Mucosa of rectum (tissue), 2 donors: ENCODE measurements around the gene SKIC8.

Experiments used
- H3K27ac ChIP-seq, 2 donors: one replicate each; pipeline ENCODE4 v1.7.0; 2013; ENCODE audit warnings: inconsistent platforms in 2 of 2, low read depth in 2 of 2, low read length in 2 of 2
- H3K27me3 ChIP-seq, 2 donors: one replicate each; pipeline ENCODE4 v1.7.0; 2013; ENCODE audit warnings: low read length in 2 of 2; ENCODE audit not compliant: control insufficient read depth in 2 of 2, insufficient read depth in 2 of 2
- H3K36me3 ChIP-seq, 2 donors: one replicate each; pipeline ENCODE4 v1.7.0; 2013; ENCODE audit warnings: low read length in 2 of 2; ENCODE audit not compliant: control insufficient read depth in 2 of 2, insufficient read depth in 2 of 2
- H3K4me1 ChIP-seq, 2 donors: one replicate each; pipeline ENCODE4 v1.7.0; 2013; ENCODE audit warnings: low read length in 2 of 2, mild to moderate bottlenecking in 1 of 2; ENCODE audit not compliant: control insufficient read depth in 2 of 2, insufficient read depth in 2 of 2
- H3K4me3 ChIP-seq, 2 donors: one replicate each; pipeline ENCODE4 v1.7.0; 2013; ENCODE audit warnings: low read length in 2 of 2
- H3K9ac ChIP-seq, 2 donors: one replicate each; pipeline ENCODE4 v1.7.0; 2013; ENCODE audit warnings: low read length in 2 of 2, low read depth in 1 of 2, mild to moderate bottlenecking in 1 of 2
- H3K9me3 ChIP-seq, 2 donors: one replicate each; pipeline ENCODE4 v1.7.0; 2013; ENCODE audit warnings: low read length in 2 of 2; ENCODE audit not compliant: control insufficient read depth in 2 of 2
- donor health status: healthy.
- donor health status: Normal muscosa, but diverticular disease.

SKIC8 gene

DNA sequence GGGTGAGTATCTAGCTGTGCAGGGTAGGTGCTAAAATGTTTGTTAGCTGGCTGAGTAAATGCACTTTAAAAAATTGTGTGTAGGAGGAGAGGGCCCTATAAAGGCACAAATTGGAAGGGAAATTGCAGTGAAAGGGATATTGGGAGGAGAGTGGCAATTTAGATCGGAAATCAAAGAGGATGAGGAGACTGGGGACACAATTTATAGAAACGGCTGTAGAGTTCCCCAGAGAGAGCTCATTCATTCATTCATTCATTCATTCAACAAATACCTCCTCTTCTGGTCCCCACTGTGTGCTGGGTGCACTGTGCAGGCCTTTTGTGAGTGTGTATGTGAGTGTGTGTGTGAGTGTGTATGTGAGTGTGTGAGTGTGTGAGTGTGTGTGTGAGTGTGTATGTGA lies 32.6 kb downstream of the SKIC8 start:
- Histone ChIP-seq H3K36me3 (peaks cover 4 to 7% of the 10 kb centered on the region in 2 donors), H3K9me3 (no peaks in the 10 kb centered on the region), H3K4me1 (peaks cover 8 to 16% of the 10 kb centered on the region in 2 donors), H3K4me3 (no peak overlapping the region), H3K27ac (no peak overlapping the region), H3K9ac (no peak overlapping the region), H3K27me3 (no peaks in the 10 kb centered on the region)

DNA sequence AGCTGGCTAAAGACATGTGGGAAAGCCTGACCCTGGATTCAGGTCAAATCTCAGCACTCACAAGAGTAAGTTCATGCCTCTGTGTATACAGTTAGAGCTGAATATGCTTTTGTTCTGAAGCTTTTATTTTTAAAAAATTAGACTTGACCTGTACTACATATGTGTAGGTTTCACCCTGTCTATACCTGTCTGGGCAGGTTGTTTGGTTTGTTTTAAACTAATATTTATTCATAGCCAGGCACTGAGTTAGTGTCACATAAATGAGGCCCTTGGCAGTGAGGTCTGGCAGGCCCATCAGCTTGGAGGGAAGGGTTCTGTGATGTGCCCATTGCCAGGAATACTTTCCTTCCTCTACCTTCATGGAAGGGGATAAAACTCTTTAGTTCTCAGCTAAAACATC lies 33.2 kb downstream of the SKIC8 start:
- Histone ChIP-seq H3K9ac (no peak overlapping the region), H3K4me1 (peaks cover 8 to 17% of the 10 kb centered on the region in 2 donors), H3K4me3 (no peak overlapping the region), H3K27me3 (no peaks in the 10 kb centered on the region), H3K9me3 (no peaks in the 10 kb centered on the region), H3K36me3 (peaks cover 4 to 6% of the 10 kb centered on the region in 2 donors), H3K27ac (no peak overlapping the region)

DNA sequence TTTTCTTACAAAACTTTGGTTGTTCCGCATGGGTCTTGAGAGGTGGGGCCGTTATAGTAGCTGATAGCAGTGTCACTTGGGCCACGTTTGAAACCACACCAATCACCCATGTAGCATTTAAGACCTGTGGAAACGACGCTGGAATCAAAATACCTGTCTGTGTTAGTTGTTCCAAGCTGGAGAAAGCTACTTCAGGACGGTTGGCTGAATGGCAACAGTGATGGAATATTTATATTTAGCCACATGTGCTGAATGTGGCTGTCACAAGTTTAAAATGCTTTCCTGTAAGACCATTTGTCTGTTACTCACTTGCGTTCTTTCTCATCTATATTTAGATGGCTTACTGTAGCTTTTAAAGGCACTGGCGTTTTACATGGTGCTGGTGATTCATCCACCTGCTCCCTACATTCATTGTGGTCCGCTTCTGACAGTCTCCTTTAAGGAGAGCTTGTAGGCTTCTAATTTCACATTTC lies 33.6 kb downstream of the SKIC8 start:
- Histone ChIP-seq H3K36me3 (peaks cover 0 to 6% of the 10 kb centered on the region in 2 donors), H3K27me3 (no peaks in the 10 kb centered on the region), H3K9me3 (no peaks in the 10 kb centered on the region), H3K4me3 (peak overlapping the region in 1 of 2 donors; percentile 67), H3K27ac (no peak overlapping the region), H3K4me1 (peaks cover 8 to 20% of the 10 kb centered on the region in 2 donors), H3K9ac (peak overlapping the region in 1 of 2 donors; percentile 81)

DNA sequence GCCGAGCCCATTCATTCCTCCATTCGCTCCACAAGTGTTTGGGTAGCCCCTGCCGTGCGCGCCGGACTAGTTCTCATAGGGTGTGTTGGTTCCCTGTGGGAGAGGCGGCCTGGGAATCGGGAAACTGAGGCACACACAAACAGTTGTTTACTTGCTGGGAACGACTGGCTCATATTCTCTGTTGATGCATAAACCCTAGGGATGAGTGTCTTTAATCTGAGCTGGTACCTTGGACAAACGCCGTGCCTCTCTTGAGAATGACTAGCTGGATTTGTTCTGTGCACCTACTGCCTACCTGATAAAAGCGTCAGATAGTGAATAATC lies 34.3 kb downstream of the SKIC8 start:
- Histone ChIP-seq H3K9ac (peak overlapping the region; percentile 77 to 81), H3K36me3 (peaks cover 0 to 6% of the 10 kb centered on the region in 2 donors), H3K4me3 (peak overlapping the region; percentile 67 to 81)

DNA sequence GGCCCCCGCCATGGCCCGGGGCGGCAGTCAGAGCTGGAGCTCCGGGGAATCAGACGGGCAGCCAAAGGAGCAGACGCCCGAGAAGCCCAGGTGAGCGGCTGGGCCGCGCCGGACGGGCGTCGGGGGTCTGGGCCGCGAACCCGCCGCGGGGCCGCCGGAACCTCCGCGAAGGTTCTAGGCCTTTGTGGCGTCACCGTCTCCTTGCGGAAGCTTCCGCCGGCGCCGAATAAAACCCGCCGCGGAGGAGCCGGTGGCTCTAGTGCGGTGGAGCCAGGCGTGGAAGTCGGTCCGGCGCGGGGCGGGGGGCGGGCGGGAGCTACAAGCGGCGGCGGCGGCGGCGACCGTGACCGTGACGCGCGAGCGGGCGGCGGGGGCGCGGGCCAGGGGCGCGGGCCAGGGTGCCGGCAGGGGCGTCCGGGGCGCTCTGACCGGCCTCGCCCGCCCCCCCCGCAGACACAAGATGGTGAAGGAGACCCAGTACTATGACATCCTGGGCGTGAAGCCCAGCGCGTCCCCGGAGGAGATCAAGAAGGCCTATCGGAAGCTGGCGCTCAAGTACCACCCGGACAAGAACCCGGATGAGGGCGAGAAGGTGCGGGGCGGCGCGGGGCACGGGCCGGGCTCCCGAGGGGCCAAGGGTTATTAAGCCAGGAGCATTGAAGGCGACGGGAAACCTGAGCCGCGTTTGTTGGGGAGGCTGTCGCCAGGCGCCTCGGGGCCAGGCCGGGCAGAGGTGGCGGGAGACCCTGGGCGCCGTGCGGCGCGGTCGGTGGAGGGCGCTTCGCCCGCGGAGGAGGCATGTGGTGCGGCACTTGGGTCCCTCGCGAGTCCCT lies 34.9 kb downstream of the SKIC8 start, which contains the start of gene DNAJA4:
Gene DNAJA4, plus strand, starts transcription at position 259 of the 833 bp plus-strand sequence. Its CDS starts 202 bp downstream, at position 461.
- no peaks in the 10 kb centered on the region for H3K27me3 ChIP-seq
- H3K9ac ChIP-seq, result peak within 1 kb of the TSS; percentile 77 to 89
- peak within 1 kb of the TSS; percentile 79 to 83 for H3K27ac ChIP-seq
- no peaks in the 10 kb centered on the region for H3K9me3 ChIP-seq
- H3K4me1 ChIP-seq, result peaks cover 8 to 20% of the 10 kb centered on the region in 2 donors
- H3K36me3 ChIP-seq, result peaks cover 0 to 6% of the 10 kb centered on the region in 2 donors
- peak within 1 kb of the TSS; percentile 67 to 81 for H3K4me3 ChIP-seq

More for the DNA sequence above, 34.3 kb downstream of the SKIC8 start:
- peaks cover 8 to 20% of the 10 kb centered on the region in 2 donors for H3K4me1 ChIP-seq
- no peaks in the 10 kb centered on the region for H3K27me3 ChIP-seq
- H3K9me3 ChIP-seq, result no peaks in the 10 kb centered on the region
- peak overlapping the region; percentile 48 to 83 for H3K27ac ChIP-seq

DNA sequence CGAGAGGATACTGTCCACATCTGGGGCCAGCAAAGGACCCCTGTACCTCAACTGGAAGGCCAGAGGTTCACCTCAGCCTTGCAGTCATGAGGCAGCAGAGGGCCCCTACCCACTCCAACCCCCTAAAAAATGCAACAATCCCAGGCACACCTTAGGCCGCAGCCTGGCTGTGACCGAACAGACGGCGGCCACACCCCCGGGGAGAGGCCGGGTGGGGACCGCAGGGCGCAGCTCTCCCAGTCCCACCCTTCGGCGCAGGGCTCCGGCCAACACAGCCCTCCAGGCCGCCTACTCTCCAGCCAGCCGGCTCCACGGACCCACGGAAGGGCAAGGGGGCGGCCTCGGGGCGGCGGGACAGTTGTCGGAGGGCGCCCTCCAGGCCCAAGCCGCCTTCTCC lies 35.5 kb downstream of the SKIC8 start:
- Histone ChIP-seq H3K36me3 (peaks cover 0 to 4% of the 10 kb centered on the region in 2 donors), H3K9me3 (no peaks in the 10 kb centered on the region), H3K4me1 (peaks cover 8 to 20% of the 10 kb centered on the region in 2 donors), H3K9ac (peak overlapping the region; percentile 68 to 89), H3K27me3 (no peaks in the 10 kb centered on the region), H3K4me3 (peak overlapping the region; percentile 48 to 81), H3K27ac (peak overlapping the region; percentile 79 to 83)

DNA sequence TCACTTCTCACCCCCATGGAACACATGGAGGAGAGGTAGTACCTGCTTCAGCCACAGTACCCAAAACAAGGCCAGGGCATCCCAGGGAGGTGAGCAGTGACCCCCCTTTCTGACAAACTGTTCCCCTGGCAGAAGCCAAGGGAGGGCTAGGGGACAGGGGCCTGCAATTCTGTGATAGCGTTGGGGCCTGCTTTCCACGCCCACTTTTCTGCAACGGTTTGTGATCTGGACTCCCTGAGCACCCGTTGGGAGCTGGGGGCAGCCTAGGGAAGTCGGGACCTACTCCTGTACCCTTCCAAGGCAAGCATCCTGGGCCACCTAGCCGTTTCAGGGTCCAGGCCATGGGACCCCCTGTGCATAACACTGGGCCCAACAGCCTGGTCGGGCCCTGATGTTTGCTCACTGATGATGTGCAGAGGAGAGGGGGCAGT lies 36.0 kb downstream of the SKIC8 start:
- Histone ChIP-seq H3K4me3 (no peak overlapping the region), H3K9me3 (no peaks in the 10 kb centered on the region), H3K9ac (peak overlapping the region in 1 of 2 donors; percentile 89), H3K27ac (peak overlapping the region in 1 of 2 donors; percentile 79), H3K27me3 (no peaks in the 10 kb centered on the region), H3K4me1 (peaks cover 8 to 20% of the 10 kb centered on the region in 2 donors), H3K36me3 (no peaks in the 10 kb centered on the region)

DNA sequence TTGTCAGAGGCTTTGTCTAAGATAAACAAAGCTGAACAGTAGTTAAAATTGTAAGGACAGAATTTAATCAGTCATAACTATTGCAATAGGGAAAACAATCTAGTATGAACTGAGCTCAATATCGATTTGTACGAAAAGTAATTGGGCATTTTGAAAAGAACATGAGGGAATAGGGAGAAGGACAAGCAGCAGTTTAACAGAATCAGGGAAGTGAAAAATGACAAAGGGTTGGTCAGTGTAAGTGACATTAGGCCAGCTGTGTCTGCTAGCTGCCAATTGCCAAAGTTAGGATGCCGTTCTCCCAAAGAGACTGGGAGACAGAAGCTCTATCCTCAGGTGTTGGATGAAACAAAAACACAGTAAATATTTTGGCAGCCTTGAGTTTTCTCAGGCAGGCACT lies 38.3 kb downstream of the SKIC8 start:
- Histone ChIP-seq H3K36me3 (no peaks in the 10 kb centered on the region), H3K27me3 (no peaks in the 10 kb centered on the region), H3K9me3 (no peaks in the 10 kb centered on the region), H3K9ac (no peak overlapping the region), H3K27ac (no peak overlapping the region), H3K4me1 (peaks cover 8 to 20% of the 10 kb centered on the region in 2 donors), H3K4me3 (no peak overlapping the region)

DNA sequence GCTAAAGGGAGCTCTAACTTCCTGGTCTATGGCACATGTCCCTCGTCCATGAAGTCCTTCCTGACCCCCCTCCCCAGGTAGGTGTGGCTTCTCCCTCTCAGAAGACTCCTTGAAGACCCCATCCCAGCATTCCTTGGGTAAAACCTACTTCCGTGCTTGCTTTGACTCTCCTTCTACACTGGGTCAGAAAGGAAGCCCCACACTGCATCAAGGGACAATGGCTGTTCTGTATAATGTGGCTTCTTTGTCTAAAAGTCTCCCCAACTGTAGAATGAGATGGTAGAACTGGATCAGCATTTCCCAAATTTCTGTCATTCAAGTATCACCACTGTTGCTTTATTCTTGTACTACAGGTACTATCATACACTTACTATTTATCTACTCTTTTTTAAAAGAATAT lies 38.9 kb downstream of the SKIC8 start:
- Histone ChIP-seq H3K4me3 (no peak overlapping the region), H3K27me3 (no peaks in the 10 kb centered on the region), H3K36me3 (no peaks in the 10 kb centered on the region), H3K9me3 (no peaks in the 10 kb centered on the region), H3K9ac (no peak overlapping the region), H3K4me1 (peaks cover 5 to 18% of the 10 kb centered on the region in 2 donors), H3K27ac (no peak overlapping the region)

DNA sequence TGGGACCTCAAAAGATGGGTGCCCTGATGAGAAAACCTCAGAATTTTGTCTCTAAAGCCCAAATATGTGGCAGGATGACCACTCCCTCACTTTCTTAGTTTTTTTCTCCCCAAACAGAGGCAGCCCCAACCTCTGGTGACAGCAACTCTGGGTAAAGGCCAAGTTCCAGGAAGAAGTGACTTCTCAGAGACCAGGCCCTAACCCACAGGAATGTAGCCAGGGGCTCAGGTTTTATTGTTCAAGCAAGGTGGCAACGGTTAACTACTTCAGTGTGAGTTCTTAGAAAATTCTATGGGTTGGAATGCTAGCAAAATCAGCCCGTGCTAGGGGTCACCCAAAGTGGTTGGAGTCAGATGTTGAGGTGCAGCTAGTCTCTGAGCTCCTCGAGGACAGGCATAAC lies 40.2 kb downstream of the SKIC8 start:
- no peak overlapping the region for H3K4me3 ChIP-seq
- H3K27ac ChIP-seq, result no peak overlapping the region
- H3K9ac ChIP-seq, result no peak overlapping the region
- H3K27me3 ChIP-seq, result no peaks in the 10 kb centered on the region
- no peaks in the 10 kb centered on the region for H3K9me3 ChIP-seq
- peaks cover 0 to 11% of the 10 kb centered on the region in 2 donors for H3K4me1 ChIP-seq
- no peaks in the 10 kb centered on the region for H3K36me3 ChIP-seq
